ENCODE results near the gene EID3.

The EID3 gene

GRCh38 chr12:104306376-104306775, 2.8 kb downstream of the EID3 start:
- Histone ChIP-seq H3K14ac (ENCODE audit: low read length) (no peak overlapping the region), H2BK120ac (ENCODE audit: low read depth, low read length) (no peak overlapping the region), H2BK5ac (ENCODE audit: low read length) (no peak overlapping the region), H3K27ac (replicated peaks; ENCODE audit: low read length) (no peak overlapping the region), H2AFZ (ENCODE audit: low read length) (no peak overlapping the region), H3K27me3 (ENCODE audit: control insufficient read depth in 3 of 3, insufficient read depth in 3 of 3, low read depth in 1 of 3, low read length in 3 of 3) (no peaks in the 10 kb centered on the region), H3K9ac (ENCODE audit: low read depth, low read length, poor library complexity) (no peak overlapping the region), H2AK5ac (ENCODE audit: low read depth, low read length) (no peak overlapping the region), H3K36me3 (replicated peaks in 1 of 2; ENCODE audit: control insufficient read depth in 2 of 2, insufficient read depth in 2 of 2, low read length in 2 of 2) (peaks cover 9 to 79% of the 10 kb centered on the region in 2 donors), H4K91ac (ENCODE audit: low read depth, low read length, poor library complexity) (no peak overlapping the region), H3K4me1 (ENCODE audit: control insufficient read depth in 2 of 2, insufficient read depth in 1 of 2, low read depth in 1 of 2, low read length in 2 of 2) (peaks cover 0 to 7% of the 10 kb centered on the region in 2 donors), H3K18ac (ENCODE audit: low read length) (no peak overlapping the region), H3K23ac (ENCODE audit: low read depth, low read length, poor library complexity) (no peak overlapping the region), H3K9me3 (replicated peaks in 1 of 2; ENCODE audit: control insufficient read depth in 2 of 2, insufficient read depth in 1 of 2, low read depth in 1 of 2, low read length in 2 of 2) (peaks cover 2 to 8% of the 10 kb centered on the region in 2 donors), H3K4me2 (ENCODE audit: insufficient read depth, low read length, poor library complexity, severe bottlenecking) (no peak overlapping the region), H3K79me1 (ENCODE audit: low read depth, low read length) (peaks cover 5% of the 10 kb centered on the region), H4K8ac (ENCODE audit: low read depth, low read length) (no peak overlapping the region), H2BK15ac (ENCODE audit: low read length) (no peak overlapping the region), H3K4me3 (ENCODE audit: low read length in 2 of 2) (no peak overlapping the region), H3K4ac (ENCODE audit: low read length) (no peak overlapping the region), H2BK12ac (ENCODE audit: low read length) (no peak overlapping the region)
- DNase-seq (ENCODE audit: low spot score) = no peak
- no CpG with 5 or more reads among the region's 2 CpGs for WGBS, 2 donors (ENCODE audit: extremely low coverage in 2 of 2, insufficient read length in 2 of 2, insufficient replicate concordance in 1 of 2)

GRCh38 chr12:104306943-104307654, 3.6 kb downstream of the EID3 start:
- Histone ChIP-seq H2BK5ac (ENCODE audit: low read length) (no peak overlapping the region), H3K79me1 (ENCODE audit: low read depth, low read length) (peaks cover 5% of the 10 kb centered on the region), H2BK15ac (ENCODE audit: low read length) (no peak overlapping the region), H3K4me2 (ENCODE audit: insufficient read depth, low read length, poor library complexity, severe bottlenecking) (no peak overlapping the region), H3K4me3 (ENCODE audit: low read length in 2 of 2) (no peak overlapping the region), H3K18ac (ENCODE audit: low read length) (no peak overlapping the region), H4K91ac (ENCODE audit: low read depth, low read length, poor library complexity) (no peak overlapping the region), H2AFZ (ENCODE audit: low read length) (no peak overlapping the region), H3K23ac (ENCODE audit: low read depth, low read length, poor library complexity) (no peak overlapping the region), H3K4me1 (ENCODE audit: control insufficient read depth in 2 of 2, insufficient read depth in 1 of 2, low read depth in 1 of 2, low read length in 2 of 2) (peaks cover 0 to 7% of the 10 kb centered on the region in 2 donors), H3K27me3 (ENCODE audit: control insufficient read depth in 3 of 3, insufficient read depth in 3 of 3, low read depth in 1 of 3, low read length in 3 of 3) (no peaks in the 10 kb centered on the region), H2BK12ac (ENCODE audit: low read length) (no peak overlapping the region), H4K8ac (ENCODE audit: low read depth, low read length) (no peak overlapping the region), H3K9ac (ENCODE audit: low read depth, low read length, poor library complexity) (no peak overlapping the region), H2BK120ac (ENCODE audit: low read depth, low read length) (no peak overlapping the region), H3K4ac (ENCODE audit: low read length) (no peak overlapping the region), H3K14ac (ENCODE audit: low read length) (no peak overlapping the region), H3K27ac (replicated peaks; ENCODE audit: low read length) (no peak overlapping the region), H3K9me3 (replicated peaks in 1 of 2; ENCODE audit: control insufficient read depth in 2 of 2, insufficient read depth in 1 of 2, low read depth in 1 of 2, low read length in 2 of 2) (peaks cover 2 to 8% of the 10 kb centered on the region in 2 donors), H3K36me3 (replicated peaks in 1 of 2; ENCODE audit: control insufficient read depth in 2 of 2, insufficient read depth in 2 of 2, low read length in 2 of 2) (peaks cover 9 to 80% of the 10 kb centered on the region in 2 donors), H2AK5ac (ENCODE audit: low read depth, low read length) (no peak overlapping the region)
- no peak for DNase-seq (ENCODE audit: low spot score)
- no CpG with 5 or more reads among the region's 6 CpGs for WGBS, 2 donors (ENCODE audit: extremely low coverage in 2 of 2, insufficient read length in 2 of 2, insufficient replicate concordance in 1 of 2)

GRCh38 chr12:104307655-104308000, 4.1 kb downstream of the EID3 start:
- Histone ChIP-seq H3K4ac (ENCODE audit: low read length) (no peak overlapping the region), H2BK15ac (ENCODE audit: low read length) (no peak overlapping the region), H2BK12ac (ENCODE audit: low read length) (no peak overlapping the region), H4K8ac (ENCODE audit: low read depth, low read length) (no peak overlapping the region), H3K14ac (ENCODE audit: low read length) (no peak overlapping the region), H3K4me3 (ENCODE audit: low read length in 2 of 2) (no peak overlapping the region), H2AK5ac (ENCODE audit: low read depth, low read length) (no peak overlapping the region), H4K91ac (ENCODE audit: low read depth, low read length, poor library complexity) (no peak overlapping the region), H2BK5ac (ENCODE audit: low read length) (no peak overlapping the region), H3K36me3 (replicated peaks in 1 of 2; ENCODE audit: control insufficient read depth in 2 of 2, insufficient read depth in 2 of 2, low read length in 2 of 2) (peaks cover 11 to 83% of the 10 kb centered on the region in 2 donors), H3K4me1 (ENCODE audit: control insufficient read depth in 2 of 2, insufficient read depth in 1 of 2, low read depth in 1 of 2, low read length in 2 of 2) (peaks cover 0 to 7% of the 10 kb centered on the region in 2 donors), H3K23ac (ENCODE audit: low read depth, low read length, poor library complexity) (no peak overlapping the region), H3K9me3 (replicated peaks in 1 of 2; ENCODE audit: control insufficient read depth in 2 of 2, insufficient read depth in 1 of 2, low read depth in 1 of 2, low read length in 2 of 2) (peaks cover 2 to 8% of the 10 kb centered on the region in 2 donors), H3K4me2 (ENCODE audit: insufficient read depth, low read length, poor library complexity, severe bottlenecking) (no peak overlapping the region), H3K27me3 (ENCODE audit: control insufficient read depth in 3 of 3, insufficient read depth in 3 of 3, low read depth in 1 of 3, low read length in 3 of 3) (no peaks in the 10 kb centered on the region), H3K9ac (ENCODE audit: low read depth, low read length, poor library complexity) (no peak overlapping the region), H3K79me1 (ENCODE audit: low read depth, low read length) (peaks cover 5% of the 10 kb centered on the region), H2BK120ac (ENCODE audit: low read depth, low read length) (no peak overlapping the region), H3K18ac (ENCODE audit: low read length) (no peak overlapping the region), H3K27ac (replicated peaks; ENCODE audit: low read length) (no peak overlapping the region), H2AFZ (ENCODE audit: low read length) (no peak overlapping the region)
- DNase-seq (ENCODE audit: low spot score) = no peak

- no CpG with 5 or more reads among the region's 4 CpGs for WGBS, 2 donors (ENCODE audit: extremely low coverage in 2 of 2, insufficient read length in 2 of 2, insufficient replicate concordance in 1 of 2)
- no peak for DNase-seq (ENCODE audit: low spot score)
- H3K4me1 ChIP-seq (ENCODE audit: control insufficient read depth in 2 of 2, insufficient read depth in 1 of 2, low read depth in 1 of 2, low read length in 2 of 2) = peaks cover 0 to 2% of the 10 kb centered on the region in 2 donors
Measured at GRCh38 chr12:104309446-104309993, 6.0 kb downstream of the EID3 start.

More at GRCh38 chr12:104309446-104309993, 6.0 kb downstream of the EID3 start:
- H3K27ac ChIP-seq (replicated peaks; ENCODE audit: low read length) = no peak overlapping the region
- H4K8ac ChIP-seq (ENCODE audit: low read depth, low read length) = no peak overlapping the region
- H3K14ac ChIP-seq (ENCODE audit: low read length) = no peak overlapping the region
- H3K23ac ChIP-seq (ENCODE audit: low read depth, low read length, poor library complexity) = no peak overlapping the region
- H3K18ac ChIP-seq (ENCODE audit: low read length) = peak overlapping the region; percentile 3
- no peak overlapping the region for H2BK120ac ChIP-seq (ENCODE audit: low read depth, low read length)
- no peak overlapping the region for H2AK5ac ChIP-seq (ENCODE audit: low read depth, low read length)
- no peak overlapping the region for H3K4me3 ChIP-seq (ENCODE audit: low read length in 2 of 2)
- H2AFZ ChIP-seq (ENCODE audit: low read length) = no peak overlapping the region
- H3K9me3 ChIP-seq (replicated peaks in 1 of 2; ENCODE audit: control insufficient read depth in 2 of 2, insufficient read depth in 1 of 2, low read depth in 1 of 2, low read length in 2 of 2) = peaks cover 2 to 3% of the 10 kb centered on the region in 2 donors
- no peaks in the 10 kb centered on the region for H3K27me3 ChIP-seq (ENCODE audit: control insufficient read depth in 3 of 3, insufficient read depth in 3 of 3, low read depth in 1 of 3, low read length in 3 of 3)
- H2BK15ac ChIP-seq (ENCODE audit: low read length) = no peak overlapping the region
- H3K9ac ChIP-seq (ENCODE audit: low read depth, low read length, poor library complexity) = no peak overlapping the region
- H2BK5ac ChIP-seq (ENCODE audit: low read length) = no peak overlapping the region
- no peak overlapping the region for H3K4ac ChIP-seq (ENCODE audit: low read length)
- no peak overlapping the region for H2BK12ac ChIP-seq (ENCODE audit: low read length)
- no peak overlapping the region for H3K4me2 ChIP-seq (ENCODE audit: insufficient read depth, low read length, poor library complexity, severe bottlenecking)
- H3K79me1 ChIP-seq (ENCODE audit: low read depth, low read length) = peaks cover 3% of the 10 kb centered on the region
- peaks cover 15 to 83% of the 10 kb centered on the region in 2 donors for H3K36me3 ChIP-seq (replicated peaks in 1 of 2; ENCODE audit: control insufficient read depth in 2 of 2, insufficient read depth in 2 of 2, low read length in 2 of 2)
- no peak overlapping the region for H4K91ac ChIP-seq (ENCODE audit: low read depth, low read length, poor library complexity)
